GM19372 (cell line): ENCODE data around the gene GALNTL6.
"Not testable (repeated sequence)": the region's sequence is repeated elsewhere in the genome, so short reads cannot be mapped to it uniquely, and the experiment has no call there.

Experiments used
- ATAC-seq: cut with Tn5 transposase; IDR thresholded peaks from one replicate; pipeline ENCODE4 v1.9.1; 2021; ENCODE audit warnings: mild to moderate bottlenecking, low read depth, moderate library complexity; ENCODE audit not compliant: unreplicated experiment

The GALNTL6 gene

GRCh38 chr4:172356016-172356415 is 542.8 kb downstream of the GALNTL6 start:
- ATAC-seq: no peak

- ATAC-seq: no peak
Measured at GRCh38 chr4:172357006-172357540, 543.9 kb downstream of the GALNTL6 start.

GRCh38 chr4:172362569-172362968 is 549.4 kb downstream of the GALNTL6 start:
- no peak for ATAC-seq

- no peak for ATAC-seq
Measured at GRCh38 chr4:172369471-172369959, 556.3 kb downstream of the GALNTL6 start.

- no peak for ATAC-seq
Measured at GRCh38 chr4:172377486-172378140, 564.4 kb downstream of the GALNTL6 start.

GRCh38 chr4:172379834-172380233 is 566.6 kb downstream of the GALNTL6 start:
- ATAC-seq: no peak

GRCh38 chr4:172390331-172390730 is 577.1 kb downstream of the GALNTL6 start:
- no peak for ATAC-seq

GRCh38 chr4:172392741-172393140 is 579.5 kb downstream of the GALNTL6 start:
- no peak for ATAC-seq

- no peak for ATAC-seq
Measured at GRCh38 chr4:172393220-172393619, 580.0 kb downstream of the GALNTL6 start.

GRCh38 chr4:172404676-172405075 is 591.5 kb downstream of the GALNTL6 start:
- ATAC-seq: no peak

GRCh38 chr4:172410363-172410762 is 597.2 kb downstream of the GALNTL6 start:
- no peak for ATAC-seq

GRCh38 chr4:172411149-172411548 is 597.9 kb downstream of the GALNTL6 start:
- no peak for ATAC-seq

- ATAC-seq: no peak
Measured at GRCh38 chr4:172412851-172413580, 599.8 kb downstream of the GALNTL6 start.

- not testable (repeated sequence) for ATAC-seq
Measured at GRCh38 chr4:172428979-172429378, 615.8 kb downstream of the GALNTL6 start.

- ATAC-seq: no peak
Measured at GRCh38 chr4:172480471-172480870, 667.3 kb downstream of the GALNTL6 start.

GRCh38 chr4:172481802-172482508 is 668.8 kb downstream of the GALNTL6 start:
- no peak for ATAC-seq

- ATAC-seq: no peak
Measured at GRCh38 chr4:172485007-172485406, 671.8 kb downstream of the GALNTL6 start.

GRCh38 chr4:172486531-172486930 is 673.3 kb downstream of the GALNTL6 start:
- no peak for ATAC-seq

- ATAC-seq: no peak
Measured at GRCh38 chr4:172489861-172490260, 676.7 kb downstream of the GALNTL6 start.

- no peak for ATAC-seq
Measured at GRCh38 chr4:172495769-172496168, 682.6 kb downstream of the GALNTL6 start.

GRCh38 chr4:172497321-172497720 is 684.1 kb downstream of the GALNTL6 start:
- no peak for ATAC-seq
